ENCODE data around the gene IL1RAP.

GRCh38 chr3:190631295-190631694 lies 117.4 kb downstream of the IL1RAP start:
- TF ChIP-seq ZFX (IDR thresholded peaks at IDR 0.05) (no peak), CTCF (conservative IDR thresholded peaks at IDR 0.05) (no peak)

Data from C4-2B (cell line).